Stimulated activated CD4-positive, alpha-beta T cell treated with anti-CD3 and anti-CD28 coated beads, Interleukin-1b, Interleukin-23, amount 100 ng/mL, for 1 hour (primary cell): Measurements from ENCODE around the gene CCDC77.
A peak's percentile ranks its signal among the peaks of the same experiment; 100 is the strongest.

Experiments
- DNase-seq, 2 donors: peaks; one replicate each; pipeline ENCODE4 v3.0.0-alpha.2; 2020; ENCODE audit warnings: low read depth in 2 of 2

The CCDC77 gene

DNA sequence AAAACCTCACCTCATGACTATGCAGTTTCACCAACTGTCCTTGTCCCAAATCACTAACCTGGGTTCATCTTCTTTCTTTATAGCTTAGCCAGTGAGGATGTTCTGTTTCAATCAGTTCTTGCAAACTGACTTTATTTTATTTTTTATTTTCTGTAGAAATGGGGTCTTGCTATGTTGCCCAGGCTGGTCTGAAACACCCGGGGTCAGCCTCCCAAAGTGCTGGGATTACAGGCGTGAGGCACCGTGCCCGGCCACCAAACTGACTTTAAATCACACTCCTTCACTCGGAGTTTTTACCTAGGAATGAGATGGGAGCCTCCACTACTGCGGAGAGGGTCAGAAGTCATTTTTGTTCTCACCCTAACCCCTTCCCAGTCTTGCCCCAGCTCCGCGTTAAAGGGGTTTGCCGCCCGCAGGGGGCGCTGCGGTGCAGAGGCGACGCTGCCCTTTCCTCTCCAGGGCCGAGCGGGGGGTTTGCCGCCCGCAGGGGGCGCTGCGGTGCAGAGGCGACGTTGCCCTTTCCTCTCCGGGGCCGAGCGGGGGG lies 51.3 kb downstream of the CCDC77 start:
- peak in 1 of 2 donors; percentile 5 for DNase-seq

DNA sequence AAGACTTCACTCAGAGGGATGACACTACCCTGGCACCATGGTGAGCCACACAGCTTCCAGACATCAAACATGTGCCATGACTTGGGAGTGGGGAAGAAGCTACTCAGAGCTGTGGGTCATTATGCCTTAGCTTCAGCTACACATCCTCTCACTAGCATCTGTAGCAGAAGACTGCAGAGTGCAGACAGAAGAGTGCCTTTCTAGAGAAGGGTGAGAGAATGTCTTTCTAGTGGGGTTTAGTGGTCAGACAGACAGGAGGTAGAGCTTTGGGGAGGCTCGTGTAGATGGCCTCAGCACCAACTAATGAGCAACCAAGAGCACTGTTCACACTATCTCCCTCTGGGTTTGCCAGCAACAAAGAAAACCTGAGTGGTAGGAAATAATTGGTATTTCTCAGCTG lies 53.4 kb downstream of the CCDC77 start:
- no peak for DNase-seq

DNA sequence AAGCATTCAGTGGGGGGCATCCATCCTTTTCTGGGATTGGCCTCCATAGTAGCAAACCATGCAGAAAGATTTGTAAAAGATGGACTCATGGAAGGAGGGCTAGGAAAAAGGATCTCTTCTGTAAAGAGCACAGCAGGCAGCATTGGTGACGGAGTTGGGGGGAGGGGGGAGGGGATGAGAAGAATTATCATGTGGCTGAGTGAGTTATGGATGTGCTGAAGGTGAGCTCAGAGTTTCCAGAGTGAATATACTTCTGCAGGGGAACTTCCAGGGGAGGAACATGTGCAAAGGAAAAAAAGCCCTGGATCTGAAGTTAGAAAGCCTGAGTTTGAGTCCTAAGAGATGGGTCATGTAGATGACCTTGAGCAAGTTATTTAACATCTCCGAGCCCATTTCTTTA lies 54.4 kb downstream of the CCDC77 start:
- no peak for DNase-seq

DNA sequence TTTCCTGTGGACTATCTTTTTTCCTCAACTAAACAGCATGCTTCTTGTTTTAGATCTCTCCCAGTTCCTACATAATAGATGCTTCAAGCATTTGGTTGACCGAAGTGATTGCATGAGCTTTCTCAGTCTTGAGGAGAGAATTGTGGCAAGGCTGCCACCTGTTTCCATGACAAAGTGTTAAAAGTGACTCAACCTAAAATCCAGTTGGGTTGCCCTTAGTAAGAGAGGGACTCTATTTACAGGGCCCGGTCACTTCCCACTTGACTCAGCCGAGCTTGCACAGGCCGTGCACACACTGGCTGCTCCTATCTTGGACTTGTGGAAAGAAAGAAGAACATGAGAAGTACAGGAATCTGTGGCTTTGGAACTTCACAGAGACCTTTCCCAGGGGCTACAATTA lies 56.2 kb downstream of the CCDC77 start:
- DNase-seq, result no peak

DNA sequence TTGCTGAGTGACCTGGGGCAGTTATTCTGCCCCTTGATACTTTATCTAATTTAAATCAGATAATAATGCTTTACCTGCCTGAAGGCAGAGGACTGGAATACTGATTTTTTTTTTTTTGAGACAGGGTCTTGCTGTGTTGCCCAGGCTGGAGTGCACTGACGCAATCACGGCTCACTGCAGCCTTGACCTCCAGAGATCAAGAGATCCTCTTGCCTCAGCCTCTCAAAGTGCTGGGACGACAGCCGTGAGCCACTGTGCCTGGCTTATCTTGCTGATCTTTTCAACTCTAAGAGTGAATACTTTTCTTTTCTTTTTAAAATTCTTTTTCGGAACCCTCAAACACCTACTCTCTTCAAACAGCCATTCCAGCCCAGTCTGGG lies 57.6 kb downstream of the CCDC77 start:
- no peak for DNase-seq

DNA sequence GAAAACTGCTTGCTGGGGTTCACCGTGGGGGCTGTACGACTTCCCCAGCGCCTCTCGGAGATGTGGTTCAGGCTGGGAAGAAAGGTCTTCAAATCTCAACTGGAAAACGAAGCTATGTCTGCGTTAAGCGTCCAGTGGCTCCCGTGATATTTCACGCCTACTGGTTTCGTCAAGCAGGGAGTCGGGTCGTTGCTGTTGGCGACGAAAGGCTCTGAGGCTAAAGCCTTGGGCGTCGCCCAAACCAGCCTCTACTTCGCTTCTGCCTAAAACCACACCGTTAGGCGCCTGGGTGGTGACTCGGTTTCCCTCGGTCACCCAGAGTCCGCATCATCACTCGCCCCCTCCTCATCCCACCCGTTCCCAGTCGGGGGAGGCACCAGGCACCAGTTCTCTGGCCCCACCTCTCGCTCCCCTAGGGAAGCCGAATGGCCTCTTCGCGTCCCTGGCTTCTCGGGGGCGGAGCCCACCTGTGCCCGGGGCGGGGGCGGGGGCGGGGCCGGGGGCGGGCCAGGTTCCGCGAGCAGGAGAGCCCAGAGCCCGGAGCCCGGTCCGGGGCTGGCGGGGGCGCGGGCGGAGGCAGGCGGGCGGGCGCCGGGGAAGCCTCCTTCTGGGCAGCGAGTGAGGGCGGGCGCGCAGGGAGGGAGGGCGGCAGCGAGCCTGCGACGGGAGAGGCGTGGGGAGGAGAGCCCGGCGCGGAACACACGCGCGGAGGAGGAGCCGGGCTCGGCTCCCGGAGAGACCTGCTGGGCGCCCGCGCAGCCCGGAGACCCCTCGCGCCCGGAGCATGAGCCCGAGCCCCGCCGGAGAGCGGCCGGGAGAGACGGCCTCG lies 58.2 kb downstream of the CCDC77 start, which contains the start of gene B4GALNT3:
Gene B4GALNT3 (plus strand): TSS at position 510 of the 829 bp plus-strand sequence. CDS start 438 bp downstream, outside the sequence.
- DNase-seq, result peak in 1 of 2 donors; percentile 6

DNA sequence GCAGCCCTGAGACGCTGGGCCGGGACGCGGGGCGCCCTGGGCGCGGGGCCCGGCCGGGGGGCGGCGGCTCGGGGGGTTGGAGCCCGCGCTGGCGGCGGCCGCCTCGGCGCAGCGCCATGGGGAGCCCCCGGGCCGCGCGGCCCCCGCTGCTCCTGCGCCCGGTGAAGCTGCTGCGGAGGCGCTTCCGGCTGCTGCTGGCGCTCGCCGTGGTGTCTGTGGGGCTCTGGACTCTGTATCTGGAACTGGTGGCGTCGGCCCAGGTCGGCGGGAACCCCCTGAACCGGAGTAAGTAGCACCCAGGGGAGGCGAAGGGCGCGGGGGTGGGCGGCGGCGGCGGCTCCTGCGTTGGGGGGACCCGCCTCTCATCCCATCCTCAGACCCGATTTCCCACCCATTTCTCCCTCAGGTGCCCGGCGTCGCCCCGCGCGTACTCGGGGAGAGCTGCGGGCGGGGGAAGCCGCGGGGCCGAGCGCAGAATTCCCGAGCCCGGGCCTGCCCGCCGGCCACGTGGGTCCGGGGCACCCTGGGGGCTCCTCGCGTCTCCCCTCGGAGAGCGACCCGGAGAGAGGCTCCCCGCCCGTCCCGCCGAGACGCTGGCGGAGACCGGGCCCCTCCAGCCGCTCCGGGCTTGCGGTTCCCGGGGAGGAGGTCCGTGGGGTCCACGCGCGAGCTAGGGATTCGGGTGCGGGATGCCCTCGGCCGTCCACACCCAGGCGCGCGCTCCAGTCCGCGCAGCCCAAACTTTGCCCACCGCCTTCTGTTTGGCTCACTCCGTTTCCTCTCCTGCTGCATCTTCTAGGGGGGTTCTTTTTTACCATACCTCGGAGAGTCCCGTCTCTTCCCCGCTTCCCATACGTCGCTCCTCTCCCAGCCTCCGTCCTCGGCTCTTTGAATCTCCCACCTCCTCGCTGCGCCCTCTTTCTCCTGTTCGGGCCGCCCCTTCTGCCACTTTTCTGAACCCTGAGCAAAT lies 59.1 kb downstream of the CCDC77 start:
- no peak for DNase-seq

DNA sequence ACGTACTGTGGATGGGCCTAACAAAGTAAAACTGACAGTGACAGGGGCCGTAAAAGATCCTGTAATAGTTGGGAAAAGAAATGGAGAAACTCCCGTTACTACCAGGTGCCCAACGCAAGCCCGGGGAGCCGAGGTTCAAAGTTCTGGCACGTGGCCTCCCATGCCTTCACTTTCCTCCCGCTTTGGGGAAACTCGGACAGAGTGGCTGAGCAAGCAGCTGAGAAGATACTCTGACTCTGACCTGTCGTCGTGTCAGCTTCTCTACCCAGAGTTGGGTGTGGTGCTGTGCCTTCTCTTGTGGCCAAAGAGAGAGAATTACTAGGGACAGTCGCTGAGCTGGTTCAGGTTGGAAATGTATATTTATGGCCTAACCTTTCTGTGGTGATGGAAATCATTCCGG lies 60.0 kb downstream of the CCDC77 start:
- no peak for DNase-seq

DNA sequence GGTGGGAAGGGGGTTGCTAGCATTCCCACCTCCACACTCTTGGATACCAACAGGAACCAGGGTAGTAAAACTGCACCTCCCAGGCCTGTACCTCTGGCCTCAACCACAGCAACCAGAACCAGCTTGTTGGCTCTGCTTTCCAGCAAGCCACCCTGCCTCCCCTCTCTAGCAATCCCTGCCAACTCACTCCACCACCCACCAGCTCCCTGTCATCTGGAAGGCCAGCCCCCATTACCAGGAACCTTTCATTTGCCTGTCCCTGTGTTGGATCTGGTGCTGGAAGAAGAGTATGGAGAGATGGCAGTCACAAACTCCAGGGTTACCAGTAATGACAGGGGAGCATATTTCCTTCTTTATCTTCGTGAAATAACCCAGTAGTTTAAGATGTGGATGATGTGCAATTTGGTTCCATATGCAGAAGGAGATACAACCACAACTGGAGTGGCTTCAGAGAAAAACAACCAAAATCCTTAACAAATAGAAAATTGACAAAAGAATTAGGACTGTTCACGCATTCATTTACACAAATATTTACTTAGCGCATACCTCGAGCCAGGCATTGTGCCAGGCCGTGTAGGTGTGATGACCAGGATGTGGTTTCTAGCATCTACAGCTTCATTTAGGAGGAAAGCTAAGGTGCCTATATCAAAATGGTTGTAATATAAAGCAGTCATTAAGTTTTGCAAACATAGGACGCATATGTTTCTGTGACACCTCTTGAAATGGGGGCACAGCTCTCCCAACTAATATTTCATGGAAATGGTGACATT lies 61.7 kb downstream of the CCDC77 start:
- no peak for DNase-seq

DNA sequence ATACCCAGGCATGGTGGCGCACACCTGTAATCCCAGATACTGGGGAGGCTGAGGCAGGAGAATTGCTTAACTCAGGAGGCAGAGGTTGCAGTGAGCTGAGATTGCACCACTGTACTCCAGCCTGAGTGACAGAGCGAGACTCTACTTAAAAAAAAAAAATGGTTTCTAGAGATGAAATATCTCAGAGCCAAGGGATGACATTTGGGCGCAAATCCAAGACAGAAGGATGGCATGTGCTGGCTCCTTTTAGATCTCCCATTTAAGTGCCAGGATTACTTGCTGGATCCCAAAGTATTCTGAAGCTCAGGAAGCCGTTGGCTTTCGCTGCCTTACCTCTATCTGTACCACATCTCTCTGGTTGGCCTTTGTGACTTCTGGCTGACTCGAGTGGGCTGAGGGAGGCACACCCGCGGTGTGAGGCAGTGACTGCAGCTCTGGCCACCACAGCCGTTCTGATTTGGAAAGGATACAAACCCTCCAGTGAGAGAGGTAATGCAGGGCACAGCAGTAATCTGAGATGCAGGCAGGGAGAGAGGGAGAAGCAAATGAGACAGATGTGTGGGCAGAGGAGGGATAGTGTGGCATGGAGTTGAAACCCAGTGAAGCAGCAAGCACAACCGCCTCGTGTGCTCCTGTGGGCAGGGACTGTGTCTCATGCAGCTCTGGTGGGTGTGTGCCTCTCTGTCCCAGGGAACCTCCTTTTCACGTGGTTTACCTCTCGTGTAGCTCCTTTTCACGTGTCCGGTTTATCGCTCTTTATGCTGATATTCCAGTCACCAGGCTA lies 63.2 kb downstream of the CCDC77 start:
- no peak for DNase-seq

DNA sequence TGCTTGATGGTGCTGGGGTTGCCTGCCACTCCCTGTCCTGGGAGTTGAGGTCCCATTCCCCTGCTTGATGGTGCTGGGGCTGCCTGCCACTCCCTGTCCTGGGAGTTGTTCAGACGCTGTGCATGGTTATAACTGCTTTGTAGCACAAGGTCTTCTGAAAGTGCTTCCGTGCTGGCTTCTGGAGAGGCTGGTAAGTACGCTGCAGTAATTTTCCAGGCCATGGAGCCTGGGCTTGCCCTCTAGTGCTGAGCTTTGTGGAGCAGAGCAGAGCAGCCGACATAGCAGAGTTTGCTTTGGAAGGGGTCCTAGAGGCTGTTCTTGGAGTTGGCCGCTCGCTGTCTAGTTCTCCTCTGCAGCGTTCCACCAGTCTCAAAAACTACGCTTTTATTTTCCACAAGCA lies 64.6 kb downstream of the CCDC77 start:
- no peak for DNase-seq

DNA sequence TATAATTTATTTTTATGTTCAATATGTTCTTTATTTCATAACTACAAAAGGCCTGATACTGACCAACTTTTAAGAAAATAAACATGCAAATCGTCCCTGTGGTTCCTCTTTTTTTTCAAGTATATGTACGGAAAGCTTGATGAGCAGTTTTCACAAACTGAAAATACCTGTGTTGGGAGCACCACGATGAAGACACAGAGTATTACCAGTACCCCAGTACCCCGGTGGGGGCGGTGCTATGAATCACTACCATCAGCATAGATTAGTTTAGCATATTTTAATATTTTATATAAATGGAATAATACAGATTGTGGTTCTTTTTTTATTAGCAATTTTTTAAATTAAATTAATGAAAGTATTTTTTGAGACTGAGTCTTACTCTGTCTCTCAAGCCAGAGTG lies 65.3 kb downstream of the CCDC77 start:
- no peak for DNase-seq

DNA sequence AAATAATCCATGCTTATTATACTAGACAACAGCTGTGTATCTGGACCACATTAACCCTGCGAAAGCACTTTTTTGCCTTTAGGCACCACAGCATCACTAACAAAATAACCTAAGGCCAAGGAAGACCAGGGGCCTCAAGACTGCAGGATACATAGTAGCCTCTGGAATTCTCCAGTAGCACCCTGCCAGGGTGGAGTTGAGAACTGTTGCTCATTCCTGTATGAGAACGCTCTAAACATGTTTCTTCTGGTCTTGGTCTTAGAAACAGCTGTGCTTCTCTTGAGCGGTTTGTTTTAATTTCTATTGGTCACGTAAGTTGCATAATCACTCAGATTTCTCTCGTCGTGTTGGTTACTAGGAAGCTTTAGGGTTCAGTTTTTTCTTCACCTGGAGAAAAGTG lies 66.1 kb downstream of the CCDC77 start:
- DNase-seq, result no peak

DNA sequence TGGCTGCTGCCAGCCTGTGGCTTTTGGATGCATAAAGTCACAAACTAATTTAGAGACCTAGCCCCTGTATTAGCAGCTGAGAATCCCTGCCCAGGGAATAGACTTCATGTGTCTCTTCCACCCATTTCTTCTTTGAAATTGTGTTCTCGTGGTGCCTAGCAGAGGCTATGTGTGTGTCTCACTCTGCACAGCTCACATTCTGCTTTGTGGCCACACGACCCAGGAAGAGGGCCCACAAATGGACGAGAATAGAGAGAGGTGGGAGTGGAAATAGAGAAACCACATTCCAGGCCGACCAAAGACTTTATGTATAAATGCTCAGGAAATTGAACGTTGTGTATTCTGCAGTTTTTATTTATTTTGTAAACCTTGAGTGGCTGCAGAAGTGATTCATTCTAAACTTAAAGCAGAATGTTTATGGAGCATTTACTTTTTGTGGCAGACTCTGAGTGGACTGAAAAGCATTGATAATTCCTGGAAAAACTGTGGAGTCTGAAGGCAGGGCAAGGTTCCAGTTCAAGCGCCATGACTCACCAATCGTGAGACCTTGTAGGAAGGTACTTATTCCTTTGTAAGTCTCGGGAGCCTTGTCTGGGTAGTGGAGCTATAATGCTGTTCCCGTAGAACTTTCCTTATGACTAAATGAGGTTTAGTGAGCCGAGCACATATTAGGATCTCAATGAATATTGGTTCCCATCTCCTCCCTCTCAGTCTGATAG lies 67.4 kb downstream of the CCDC77 start:
- DNase-seq, result no peak

DNA sequence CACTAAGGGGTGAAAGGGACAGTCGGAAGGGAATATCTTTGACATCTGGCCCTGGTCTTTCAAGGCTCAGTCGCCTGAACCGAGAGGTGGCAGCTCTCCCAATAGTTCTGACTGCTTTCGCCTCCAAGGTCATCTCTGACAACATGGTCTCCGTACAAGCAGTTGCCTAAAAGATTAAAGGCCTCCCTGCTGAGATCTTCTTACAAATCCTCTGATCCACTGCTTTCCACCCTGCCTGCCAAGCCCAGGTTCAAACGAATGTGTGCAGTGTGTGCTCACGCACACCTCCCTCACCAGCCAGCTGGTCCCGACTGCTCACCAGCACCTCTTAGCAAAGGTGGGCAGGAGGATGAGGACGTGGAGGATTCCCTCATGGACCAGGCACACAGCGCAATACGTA lies 68.7 kb downstream of the CCDC77 start:
- DNase-seq, result no peak

DNA sequence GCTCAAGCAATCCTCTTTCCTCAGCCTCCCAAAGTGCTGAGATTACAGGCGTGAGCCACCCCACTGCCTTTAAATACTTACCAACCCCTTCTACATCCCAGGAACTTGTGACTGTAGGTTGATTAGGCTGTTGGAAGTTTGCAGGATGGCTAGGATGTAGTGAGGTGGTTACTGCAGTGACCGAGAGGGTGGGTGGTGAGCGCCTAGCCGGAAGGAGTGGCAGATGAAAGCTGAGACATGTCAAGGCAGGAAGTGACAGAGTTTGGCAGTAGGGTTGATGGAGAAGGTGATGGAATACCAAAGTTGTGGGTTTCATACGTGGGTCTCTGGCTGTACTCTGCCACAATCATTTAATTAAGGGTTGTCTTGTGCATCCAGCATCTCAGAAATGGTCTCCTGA lies 71.8 kb downstream of the CCDC77 start:
- no peak for DNase-seq

DNA sequence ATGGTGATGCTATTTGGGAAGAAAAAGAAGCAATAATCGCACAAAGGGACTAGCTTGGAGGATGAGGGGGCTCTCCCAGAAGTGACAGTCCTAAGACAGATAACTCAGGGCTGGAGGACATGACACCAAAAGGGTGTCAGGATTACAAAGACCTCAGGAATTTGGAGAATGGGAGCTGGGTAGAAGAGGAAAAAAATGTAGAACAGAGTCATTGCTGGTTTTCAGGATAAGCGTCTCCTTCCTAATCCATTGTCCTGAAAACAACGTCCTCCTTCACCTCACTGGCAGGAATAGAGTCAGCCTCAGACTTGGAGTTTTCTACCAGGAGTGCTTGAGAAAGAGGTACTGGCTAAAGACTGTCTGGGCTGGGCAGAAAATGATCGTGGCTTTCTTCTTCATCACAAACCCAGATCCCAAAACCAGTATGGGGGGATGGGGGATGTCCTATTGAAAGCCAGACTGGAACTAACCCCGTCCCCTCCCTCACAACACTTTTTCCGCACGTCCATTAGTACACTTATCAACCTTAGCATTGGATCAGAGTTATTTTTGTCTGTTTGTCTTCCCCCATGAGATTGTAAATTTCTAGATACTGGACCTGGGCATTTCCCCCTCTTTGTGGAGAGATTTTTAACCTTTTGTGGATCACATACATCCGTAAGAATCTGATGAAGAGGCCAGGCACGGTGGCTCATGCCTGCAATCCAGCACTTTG lies 72.6 kb downstream of the CCDC77 start:
- DNase-seq, result no peak

DNA sequence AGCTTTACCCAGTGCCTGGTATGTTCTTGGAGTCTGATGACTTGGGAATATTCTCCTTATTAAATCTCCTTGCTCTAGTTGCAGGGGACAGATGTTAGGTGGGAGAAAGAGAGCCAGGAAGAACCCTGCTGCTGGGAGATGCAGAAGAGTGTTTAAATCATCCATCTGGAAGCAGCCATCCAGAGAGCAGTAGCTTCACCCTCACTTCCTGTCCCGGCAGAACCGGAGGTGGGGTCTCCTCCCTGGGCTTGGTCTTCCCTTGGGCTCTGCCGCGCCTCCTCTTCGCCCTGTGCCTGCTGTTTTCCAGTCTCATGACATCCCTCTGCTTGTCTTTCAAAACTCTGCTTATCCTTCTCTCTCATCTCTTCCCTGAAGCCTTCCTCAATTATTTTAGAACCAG lies 73.8 kb downstream of the CCDC77 start:
- no peak for DNase-seq

DNA sequence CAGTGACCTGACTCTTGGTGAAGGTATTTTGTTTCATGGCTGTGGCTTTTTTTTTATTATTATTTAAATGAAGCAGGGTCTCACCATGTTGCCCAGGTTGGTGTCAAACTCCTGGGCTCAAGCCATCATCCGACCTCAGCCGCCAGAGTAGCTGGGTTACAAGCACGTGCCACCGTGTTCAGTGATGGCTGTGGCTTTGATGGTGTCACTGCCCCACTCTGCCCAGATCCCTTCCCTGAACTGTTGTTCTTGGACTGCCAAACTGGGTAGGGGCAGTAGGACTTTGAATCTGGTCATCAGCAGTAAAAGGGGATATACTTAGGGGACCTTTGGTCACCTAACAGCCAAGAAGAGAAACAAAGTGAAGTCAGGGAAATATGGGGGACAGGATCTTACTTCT lies 77.7 kb downstream of the CCDC77 start:
- no peak for DNase-seq
